BJ (cell line): Measurements from ENCODE around the gene HTR1D. TPM values are rescaled to one million over a fixed set of nuclear protein-coding genes. Genes with fewer than 3 reads are reported as not detected.
A peak's percentile ranks its signal among the peaks of the same experiment; 100 is the strongest.

Source experiments
- CTCF ChIA-PET: fragments of 350-600 bp; formaldehyde crosslinking; extraction: SDS; loops from one replicate; lab custom pipeline; 2021; ENCODE audit warnings: antibody characterized with exemption, inconsistent platforms; lab: Yijun Ruan, JAX
- POLR2A ChIA-PET: fragments of 300-600 bp; sonication (Branson Sonifier 250); formaldehyde crosslinking; extraction: SDS; loops from one replicate; lab custom pipeline; 2021; ENCODE audit warnings: antibody characterized with exemption; lab: Charles Lee
- DNase-seq: peaks from one replicate; pipeline ENCODE4 v3.0.0-alpha.2; 2011; ENCODE audit warnings: low read depth
- H3K27me3 ChIP-seq: 2 replicates; pipeline ENCODE4 v1.6.0; 2011; ENCODE audit warnings: low read length; ENCODE audit not compliant: control insufficient read depth, insufficient read depth
- H3K36me3 ChIP-seq: 2 replicates; pipeline ENCODE4 v1.5.1; 2011; ENCODE audit warnings: low read length; ENCODE audit not compliant: control insufficient read depth, insufficient read depth
- H3K4me3 ChIP-seq: 2 replicates; pipeline ENCODE4 v1.5.1; 2011; ENCODE audit warnings: low read depth, mild to moderate bottlenecking, control low read depth, low read length
- polyA plus RNA-seq: library from polyadenylated mRNA; depleted of rRNA; stranded (reverse); fragments of >200 nt; gene quantifications from 2 replicates; pipeline ENCODE4 v1.2.3, GENCODE V29; 2011
- TF ChIP-seq, protein P1 (sequence below): IDR thresholded peaks from 2 replicates; pipeline ENCODE4 v1.5.1; 2011; ENCODE audit warnings: low read depth, mild to moderate bottlenecking, control low read depth, inconsistent platforms, low read length, moderate library complexity; ENCODE audit not compliant: insufficient read depth

HTR1D gene
- polyA plus RNA-seq, 1 experiment, result 0.07 TPM

DNA sequence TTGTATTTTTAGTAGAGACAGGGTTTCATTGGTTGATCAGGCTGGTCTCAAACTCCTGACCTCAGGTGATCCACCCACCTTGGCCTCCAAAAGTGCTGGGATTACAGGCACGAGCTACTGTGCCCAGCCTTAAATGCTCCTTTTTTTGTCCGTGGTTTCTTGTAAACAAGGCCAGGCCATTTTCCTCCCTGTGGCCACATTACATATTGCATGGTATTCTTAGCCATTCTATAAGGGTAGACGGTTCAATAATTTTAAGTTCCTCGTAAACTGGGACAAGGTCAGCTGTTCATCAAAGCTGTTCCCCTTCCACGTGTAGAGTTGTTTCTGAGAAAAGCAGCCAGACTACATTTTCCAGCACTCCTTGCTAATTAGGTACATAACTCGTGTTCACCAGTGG is 38.4 kb downstream of the HTR1D start:
- no peak overlapping the region for H3K4me3 ChIP-seq
- DNase-seq, result no peak
- CTCF ChIA-PET, result interaction anchor here (0.6 to 12.5 kb wide), 4 partner anchors 8 to 125 kb away, joined by 3 to 412 read pairs (median 3); no protein-coding TSS in a partner anchor
- TF ChIP-seq, protein P1, sequence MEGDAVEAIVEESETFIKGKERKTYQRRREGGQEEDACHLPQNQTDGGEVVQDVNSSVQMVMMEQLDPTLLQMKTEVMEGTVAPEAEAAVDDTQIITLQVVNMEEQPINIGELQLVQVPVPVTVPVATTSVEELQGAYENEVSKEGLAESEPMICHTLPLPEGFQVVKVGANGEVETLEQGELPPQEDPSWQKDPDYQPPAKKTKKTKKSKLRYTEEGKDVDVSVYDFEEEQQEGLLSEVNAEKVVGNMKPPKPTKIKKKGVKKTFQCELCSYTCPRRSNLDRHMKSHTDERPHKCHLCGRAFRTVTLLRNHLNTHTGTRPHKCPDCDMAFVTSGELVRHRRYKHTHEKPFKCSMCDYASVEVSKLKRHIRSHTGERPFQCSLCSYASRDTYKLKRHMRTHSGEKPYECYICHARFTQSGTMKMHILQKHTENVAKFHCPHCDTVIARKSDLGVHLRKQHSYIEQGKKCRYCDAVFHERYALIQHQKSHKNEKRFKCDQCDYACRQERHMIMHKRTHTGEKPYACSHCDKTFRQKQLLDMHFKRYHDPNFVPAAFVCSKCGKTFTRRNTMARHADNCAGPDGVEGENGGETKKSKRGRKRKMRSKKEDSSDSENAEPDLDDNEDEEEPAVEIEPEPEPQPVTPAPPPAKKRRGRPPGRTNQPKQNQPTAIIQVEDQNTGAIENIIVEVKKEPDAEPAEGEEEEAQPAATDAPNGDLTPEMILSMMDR, result peak; percentile 22; the same call in 1 of the 2 replicates
- POLR2A ChIA-PET, result no interaction called here
- no peaks in the 10 kb centered on the region for H3K27me3 ChIP-seq
- no peaks in the 10 kb centered on the region for H3K36me3 ChIP-seq

DNA sequence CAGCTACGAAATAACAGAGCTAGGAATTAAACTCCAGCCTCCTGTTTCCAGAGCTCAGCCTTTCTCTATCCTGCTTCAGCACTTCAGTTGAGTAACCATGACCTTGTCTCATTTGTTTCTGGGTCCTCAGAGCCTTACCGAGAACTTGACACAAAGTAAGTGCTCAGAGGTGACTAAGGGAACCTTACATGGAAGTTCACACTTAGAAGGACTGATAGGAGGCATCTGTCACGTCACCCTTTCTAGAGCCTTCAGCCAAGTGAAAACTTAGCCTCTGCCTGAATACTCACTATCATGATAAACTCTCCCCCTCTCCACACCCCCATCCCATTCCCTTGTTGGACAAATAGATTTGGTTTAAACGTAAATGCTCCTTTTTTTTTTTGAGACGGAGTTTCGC is 38.9 kb downstream of the HTR1D start:
- CTCF ChIA-PET, result interaction anchor here (1.2 to 12.5 kb wide), 3 partner anchors 9 to 83 kb away, joined by 3 to 412 read pairs (median 3); no protein-coding TSS in a partner anchor
- no peak for DNase-seq
- no peak overlapping the region for H3K4me3 ChIP-seq
- no peaks in the 10 kb centered on the region for H3K27me3 ChIP-seq
- H3K36me3 ChIP-seq, result no peaks in the 10 kb centered on the region
- POLR2A ChIA-PET, result no interaction called here
- TF ChIP-seq, protein P1, result no peak

DNA sequence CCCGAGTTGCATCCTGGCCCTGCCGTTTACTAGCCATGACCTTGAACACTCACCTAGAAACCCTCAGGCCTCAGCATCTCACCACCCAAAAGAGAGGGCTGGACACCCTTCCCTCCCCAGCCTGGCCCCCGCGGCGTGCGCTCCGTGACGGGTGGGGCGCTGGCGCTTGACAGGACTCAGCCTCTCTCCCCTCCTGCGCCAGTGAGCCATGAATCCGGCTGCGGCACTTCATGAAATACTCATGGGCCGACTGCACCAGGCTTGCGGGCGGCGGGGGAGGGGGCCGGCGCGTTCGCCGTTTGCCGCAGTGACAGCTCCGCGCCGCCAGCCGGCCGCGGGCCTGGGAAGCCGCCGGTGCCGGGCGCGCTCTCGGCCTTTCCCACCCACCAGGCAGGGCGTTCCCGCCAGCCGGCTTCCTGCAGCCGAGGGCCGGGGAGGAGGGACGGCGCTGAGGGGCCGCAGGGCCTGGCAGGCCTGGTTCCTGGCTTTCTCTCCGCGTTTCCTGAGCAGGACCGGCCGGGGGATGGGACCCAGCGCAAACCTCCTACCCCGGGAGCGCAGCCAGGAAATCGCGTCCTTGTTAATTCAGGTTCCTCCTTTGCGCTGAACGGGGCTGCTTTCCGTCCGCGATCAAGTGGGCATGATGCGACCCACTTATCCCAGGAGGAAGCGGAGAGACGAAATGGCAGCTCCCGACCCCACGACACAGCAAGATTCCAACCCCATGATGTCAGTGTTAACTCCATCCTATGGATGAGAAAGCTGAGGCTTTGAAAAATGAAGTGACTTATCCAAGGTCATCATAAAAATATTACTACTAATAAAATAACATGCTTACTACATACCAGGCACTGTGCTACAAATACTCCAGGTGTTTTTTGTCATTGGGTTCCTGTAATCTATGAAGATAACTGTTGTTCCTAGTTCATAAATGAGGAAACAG is 39.6 kb downstream of the HTR1D start:
- POLR2A ChIA-PET, result no interaction called here
- DNase-seq, result no peak
- TF ChIP-seq, protein P1, result no peak
- Histone ChIP-seq H3K27me3 (no peaks in the 10 kb centered on the region), H3K36me3 (no peaks in the 10 kb centered on the region), H3K4me3 (peak overlapping the region; percentile 47)
- CTCF ChIA-PET, result interaction anchor here (1.0 to 12.5 kb wide), 4 partner anchors 10 to 201 kb away, joined by 3 to 412 read pairs (median 4); no protein-coding TSS in a partner anchor

DNA sequence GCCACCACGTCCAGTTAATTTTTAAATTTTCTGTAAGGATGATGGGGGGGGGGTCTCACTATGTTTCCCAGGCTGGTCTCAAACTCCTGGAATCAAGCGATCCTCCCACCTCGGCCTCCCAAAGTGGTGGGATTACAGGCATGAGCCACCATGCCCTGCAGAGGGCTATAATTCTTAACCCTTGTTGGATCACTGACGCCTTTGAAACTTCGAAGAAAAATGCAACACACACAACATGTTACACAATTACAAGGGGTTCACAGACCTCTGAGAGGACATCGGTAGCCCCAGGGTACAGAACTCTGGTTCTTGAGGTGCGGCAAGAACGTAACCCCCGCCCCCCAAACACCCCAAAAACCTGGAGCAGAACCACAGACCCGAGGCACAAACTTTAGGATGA is 40.3 kb downstream of the HTR1D start:
- no peaks in the 10 kb centered on the region for H3K36me3 ChIP-seq
- peak overlapping the region; percentile 47 for H3K4me3 ChIP-seq
- DNase-seq, result no peak
- CTCF ChIA-PET, result interaction anchor here (1.0 to 12.5 kb wide), 4 partner anchors 8 to 200 kb away, joined by 3 to 412 read pairs (median 12); no protein-coding TSS in a partner anchor
- no peaks in the 10 kb centered on the region for H3K27me3 ChIP-seq
- POLR2A ChIA-PET, result no interaction called here
- TF ChIP-seq, protein P1, result no peak

DNA sequence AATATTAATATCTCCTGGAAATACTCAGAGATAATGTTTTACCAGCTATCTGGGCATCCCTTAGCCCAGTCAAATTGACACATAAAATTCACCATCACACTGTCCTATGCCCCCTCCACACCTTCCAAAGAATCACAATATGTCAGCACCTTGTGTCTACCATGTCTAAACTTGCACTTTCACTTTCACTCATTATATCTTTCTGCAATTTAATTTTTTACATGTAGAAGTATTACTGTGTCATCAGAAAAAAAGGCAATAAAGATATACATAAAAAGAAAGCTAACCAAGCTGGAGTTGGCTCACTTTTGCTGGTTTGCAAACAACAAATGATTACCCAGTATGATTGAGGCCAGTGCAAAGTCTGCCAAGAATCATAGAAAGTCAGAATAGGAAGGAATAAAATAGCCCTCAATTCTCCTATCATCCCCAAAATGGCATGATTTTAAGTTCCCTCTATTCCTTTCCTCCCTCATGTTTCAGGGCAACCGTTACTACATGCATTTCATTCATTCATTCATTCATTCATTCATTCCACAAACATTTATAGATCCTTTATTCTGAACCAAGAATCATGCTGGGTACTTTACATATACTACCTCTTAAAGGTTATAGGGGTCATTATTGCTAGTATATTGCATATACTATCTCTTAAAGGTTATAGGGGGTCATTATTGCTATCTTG is 42.7 kb downstream of the HTR1D start:
- no peaks in the 10 kb centered on the region for H3K27me3 ChIP-seq
- no peak overlapping the region for H3K4me3 ChIP-seq
- TF ChIP-seq, protein P1, result no peak
- POLR2A ChIA-PET, result no interaction called here
- H3K36me3 ChIP-seq, result no peaks in the 10 kb centered on the region
- no peak for DNase-seq
- CTCF ChIA-PET, result interaction anchor here (0.7 to 4.5 kb wide), 4 partner anchors 10 to 76 kb away, joined by 4 to 19 read pairs (median 6); no protein-coding TSS in a partner anchor
